Keratinocyte (primary cell): ENCODE measurements around the gene FGFR1OP2. TPM values are rescaled to one million over a fixed set of nuclear protein-coding genes. Genes with fewer than 3 reads are reported as not detected.

Experiments used
- DNase-seq: peaks from one replicate; pipeline ENCODE4 v3.0.0-alpha.2; 2011; ENCODE audit warnings: low read depth, missing footprints, low spot score
- FAIRE-seq: peaks from 2 replicates; lab custom pipeline; 2011; peaks lifted over from hg19 to GRCh38; lab: Jason Lieb, UNC
- H2AFZ ChIP-seq: 2 replicates; pipeline ENCODE4 v1.6.0; 2012; ENCODE audit warnings: low read length, control low read depth, inconsistent platforms; ENCODE audit not compliant: control insufficient read depth
- H3K27ac ChIP-seq: 2 replicates; pipeline ENCODE4 v1.5.1; 2011; ENCODE audit warnings: low read length; ENCODE audit not compliant: control insufficient read depth, insufficient read depth
- H3K27me3 ChIP-seq: 3 replicates; pipeline ENCODE4 v1.6.0; 2011; ENCODE audit warnings: low read length; ENCODE audit not compliant: control insufficient read depth, insufficient read depth; ENCODE audit errors: extremely low read depth
- H3K36me3 ChIP-seq, 2 experiments: 2 replicates in 1 of 2; 3 replicates in 1 of 2; pipeline ENCODE4 v1.5.1; 2011; ENCODE audit warnings: low read length in 2 of 2, mild to moderate bottlenecking in 1 of 2; ENCODE audit not compliant: control insufficient read depth in 2 of 2, insufficient read depth in 2 of 2; ENCODE audit errors: extremely low read depth in 1 of 2
- H3K4me1 ChIP-seq: 3 replicates; pipeline ENCODE4 v1.5.1; 2011; ENCODE audit warnings: low read length; ENCODE audit not compliant: control insufficient read depth, insufficient read depth; ENCODE audit errors: extremely low read depth
- H3K4me2 ChIP-seq: 3 replicates; pipeline ENCODE4 v1.6.0; 2011; ENCODE audit warnings: low read depth, low read length; ENCODE audit not compliant: control insufficient read depth, insufficient read depth; ENCODE audit errors: extremely low read depth
- H3K4me3 ChIP-seq, 3 experiments: fragments of 200-600 bp in 1 of 3; sonication (generic) in 1 of 3; 2 replicates in 2 of 3; 3 replicates in 1 of 3; pipeline ENCODE4 v1.5.1; 2011 to 2016; ENCODE audit warnings: low read length in 3 of 3, mild to moderate bottlenecking in 3 of 3, control low read depth in 2 of 3, inconsistent platforms in 1 of 3, low read depth in 1 of 3, mixed read lengths in 1 of 3, mixed run types in 1 of 3, moderate library complexity in 1 of 3; ENCODE audit not compliant: control insufficient read depth in 2 of 3, insufficient read depth in 2 of 3; ENCODE audit errors: extremely low read depth in 1 of 3
- H3K79me2 ChIP-seq: 2 replicates; pipeline ENCODE4 v1.6.0; 2012; ENCODE audit warnings: low read length; ENCODE audit not compliant: control insufficient read depth, insufficient read depth
- H3K9ac ChIP-seq: 3 replicates; pipeline ENCODE4 v1.6.0; 2011; ENCODE audit warnings: low read length; ENCODE audit not compliant: control insufficient read depth, insufficient read depth; ENCODE audit errors: extremely low read depth
- H3K9me1 ChIP-seq: 3 replicates; pipeline ENCODE4 v1.6.0; 2011; ENCODE audit warnings: low read length; ENCODE audit not compliant: control insufficient read depth, insufficient read depth; ENCODE audit errors: extremely low read depth
- H3K9me3 ChIP-seq: 2 replicates; pipeline ENCODE4 v1.5.1; 2012; ENCODE audit warnings: low read depth, low read length; ENCODE audit not compliant: control insufficient read depth
- H4K20me1 ChIP-seq: 3 replicates; pipeline ENCODE4 v1.6.0; 2011; ENCODE audit warnings: low read length; ENCODE audit not compliant: control insufficient read depth, insufficient read depth; ENCODE audit errors: extremely low read depth
- CTCF ChIP-seq, 3 experiments: IDR thresholded peaks in 1 of 3; conservative IDR thresholded peaks in 1 of 3; optimal IDR thresholded peaks in 1 of 3; 2 replicates in 2 of 3; 3 replicates in 1 of 3; pipeline versions ENCODE3 to v1.5.1; 2011; ENCODE audit warnings: low read length in 3 of 3, mild to moderate bottlenecking in 3 of 3, moderate library complexity in 2 of 3, control low read depth in 1 of 3, inconsistent platforms in 1 of 3; ENCODE audit not compliant: insufficient read depth in 2 of 3; ENCODE audit errors: extremely low read depth in 1 of 3
- EZH2 ChIP-seq: IDR thresholded peaks from one replicate; pipeline ENCODE4 v1.6.1; 2012; ENCODE audit warnings: inconsistent platforms, mild to moderate bottlenecking, low read length, moderate library complexity
- dilution Hi-C: fragments of 300-500 bp; cut with MboI; formaldehyde crosslinking; loops from one replicate; pipeline ENCODE4 v1.7.0; 2020; ENCODE audit warnings: low sequenced_read_pairs; ENCODE audit not compliant: extremely low pct_ligation_motif_present
- polyA plus RNA-seq, 5 experiments: library from polyadenylated mRNA; depleted of rRNA in 3 of 5; stranded (reverse) in 3 of 5; stranded (forward) in 1 of 5; unstranded in 1 of 5; fragments of >200 nt; gene quantifications; 1 replicate in 1 of 5; 2 replicates in 3 of 5; 3 replicates in 1 of 5; pipeline versions ENCODE4 v1.2.1 to v1.2.3, GENCODE V29; 2011 to 2012; ENCODE audit warnings: missing spikeins in 2 of 5, low read depth in 1 of 5, low replicate concordance in 1 of 5

FGFR1OP2 gene
- polyA plus RNA-seq, 1 donor (not counting 4 experiments of a cell fraction or from before 2014, with no cell fraction given), result 34.9 TPM

- Histone ChIP-seq H3K36me3 (peaks cover 13 to 30% of the 10 kb centered on the region in 2 experiments), H3K9me3 (no peaks in the 10 kb centered on the region), H3K27me3 (no peaks in the 10 kb centered on the region), H3K4me2 (no peak overlapping the region), H3K79me2 (peaks cover 30% of the 10 kb centered on the region), H2AFZ (no peak overlapping the region), H3K4me3 (no peak overlapping the region), H4K20me1 (no peaks in the 10 kb centered on the region), H3K9ac (no peak overlapping the region), H3K27ac (no peak overlapping the region), H3K4me1 (no peaks in the 10 kb centered on the region), H3K9me1 (no peaks in the 10 kb centered on the region)
- FAIRE-seq (no peak), DNase-seq (no peak)
- dilution Hi-C loops, result no loop called here
- no peak for TF ChIP-seq EZH2
- TF ChIP-seq CTCF (optimal IDR thresholded peaks at IDR 0.05 in 1 of 3, IDR thresholded peaks at IDR 0.05 in 1 of 3, conservative IDR thresholded peaks at IDR 0.05 in 1 of 3; ENCODE audit: extremely low read depth in 1 of 3, insufficient read depth in 2 of 3, low read length in 3 of 3), result no peak
These were observed 51.6 kb downstream of the FGFR1OP2 start for GRCh38 chr12:26989873-26990272.

GRCh38 chr12:26991826-26992225 lies 53.6 kb downstream of the FGFR1OP2 start:
- no peaks in the 10 kb centered on the region for H3K9me1 ChIP-seq
- dilution Hi-C loops, result no loop called here
- H3K27ac ChIP-seq, result no peak overlapping the region
- H3K79me2 ChIP-seq, result peaks cover 30% of the 10 kb centered on the region
- H3K4me2 ChIP-seq, result no peak overlapping the region
- TF ChIP-seq CTCF (optimal IDR thresholded peaks at IDR 0.05 in 1 of 3, IDR thresholded peaks at IDR 0.05 in 1 of 3, conservative IDR thresholded peaks at IDR 0.05 in 1 of 3; ENCODE audit: extremely low read depth in 1 of 3, insufficient read depth in 2 of 3, low read length in 3 of 3) (no peak), EZH2 (no peak)
- H2AFZ ChIP-seq, result no peak overlapping the region
- H3K27me3 ChIP-seq, result no peaks in the 10 kb centered on the region
- H3K9ac ChIP-seq, result no peak overlapping the region
- H3K9me3 ChIP-seq, result no peaks in the 10 kb centered on the region
- no peaks in the 10 kb centered on the region for H4K20me1 ChIP-seq
- DNase-seq (no peak), FAIRE-seq (no peak)
- peaks cover 20 to 36% of the 10 kb centered on the region in 2 experiments for H3K36me3 ChIP-seq
- no peaks in the 10 kb centered on the region for H3K4me1 ChIP-seq
- no peak overlapping the region for H3K4me3 ChIP-seq
